OCI-LY3 (cell line): ENCODE measurements around the gene GLCE.

Source experiments
- H2AFZ ChIP-seq: fragments of 200-600, 300-600 bp; shearing (Covaris generic); 2 replicates; pipeline ENCODE4 v1.6.0; 2014; ENCODE audit warnings: antibody characterized with exemption, low read depth, low read length
- H3K27ac ChIP-seq: fragments of 200-600, 300-600 bp; sonication (generic); 2 replicates; pipeline ENCODE4 v1.5.1; 2014; ENCODE audit warnings: mild to moderate bottlenecking, low read length, moderate library complexity, mixed read lengths
- H3K27me3 ChIP-seq: fragments of 200-600, 300-600 bp; sonication (generic); 2 replicates; pipeline ENCODE4 v1.6.1; 2014; ENCODE audit warnings: low read depth, low read length, mixed read lengths
- H3K36me3 ChIP-seq: fragments of 200-600, 300-600 bp; sonication (generic); replicated peaks from 2 replicates; pipeline ENCODE3; 2014; ENCODE audit warnings: low read depth, low read length, mixed read lengths
- H3K4me1 ChIP-seq: fragments of 300-600, 200-600 bp; sonication (generic); 2 replicates; pipeline ENCODE4 v1.6.1; 2014; ENCODE audit warnings: low read length, mixed read lengths
- H3K4me2 ChIP-seq: fragments of 200-600, 300-600 bp; sonication (generic); 2 replicates; pipeline ENCODE4 v1.6.1; 2014; ENCODE audit warnings: low read length, mixed read lengths
- H3K4me3 ChIP-seq: fragments of 300-600, 200-600 bp; sonication (generic); 2 replicates; pipeline ENCODE4 v1.5.1; 2014; ENCODE audit warnings: antibody characterized with exemption, mild to moderate bottlenecking, low read length, moderate library complexity
- H3K79me2 ChIP-seq: fragments of 300-600, 200-600 bp; shearing (Covaris generic); 2 replicates; pipeline ENCODE4 v1.6.1; 2014; ENCODE audit warnings: mild to moderate bottlenecking, low read length, mixed read lengths
- H3K9ac ChIP-seq: fragments of 300-600, 200-600 bp; shearing (Covaris generic); 2 replicates; pipeline ENCODE4 v1.6.0; 2014; ENCODE audit warnings: mild to moderate bottlenecking, low read length, moderate library complexity
- H3K9me3 ChIP-seq: fragments of 200-600, 300-600 bp; shearing (Covaris generic); 2 replicates; pipeline ENCODE4 v1.6.1; 2014; ENCODE audit warnings: low read length, mixed read lengths; ENCODE audit not compliant: insufficient read depth
- H4K20me1 ChIP-seq: fragments of 200-600, 300-600 bp; sonication (generic); 2 replicates; pipeline ENCODE4 v1.6.1; 2016; ENCODE audit warnings: low read length, mixed read lengths; ENCODE audit not compliant: insufficient read depth
- EZH2phosphoT487 ChIP-seq: fragments of 200-600 bp; shearing (Covaris generic); IDR thresholded peaks from 2 replicates; pipeline ENCODE4 v1.6.1; 2018; ENCODE audit warnings: antibody characterized with exemption, mixed run types, low read depth
- TF ChIP-seq, protein P1 (sequence below): fragments of 200-600, 300-600 bp; sonication (generic); IDR thresholded peaks from 2 replicates; pipeline ENCODE4 v1.5.1; 2014; ENCODE audit warnings: antibody characterized with exemption, low read length, low read depth

The GLCE gene

DNA sequence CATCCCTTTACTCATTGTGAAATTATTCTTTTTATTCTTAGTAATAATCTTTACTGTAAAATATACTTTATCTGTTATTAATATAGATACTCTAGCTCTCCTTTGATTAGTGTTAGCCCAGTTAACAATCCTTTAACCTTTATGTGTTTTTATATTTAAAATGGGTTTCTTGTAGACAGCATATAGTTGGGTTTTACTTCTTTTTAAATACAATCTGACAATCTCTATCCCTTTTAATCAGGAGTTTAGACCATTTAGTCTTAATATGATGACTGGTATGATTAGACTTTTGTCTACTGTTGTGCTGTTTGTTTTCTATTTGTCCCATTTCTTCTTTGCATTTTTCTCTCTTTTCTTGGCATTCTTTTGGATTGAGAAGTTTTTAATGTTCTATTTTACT, 30.1 kb downstream of the GLCE start:
- Histone ChIP-seq H3K27ac (no peak overlapping the region), H3K4me1 (peaks cover 6% of the 10 kb centered on the region), H3K79me2 (no peaks in the 10 kb centered on the region), H3K4me3 (no peak overlapping the region), H3K9me3 (no peaks in the 10 kb centered on the region), H3K36me3 (no peaks in the 10 kb centered on the region), H3K27me3 (no peaks in the 10 kb centered on the region), H2AFZ (no peak overlapping the region), H4K20me1 (no peaks in the 10 kb centered on the region), H3K4me2 (no peak overlapping the region), H3K9ac (no peak overlapping the region)
- TF ChIP-seq, protein P1, sequence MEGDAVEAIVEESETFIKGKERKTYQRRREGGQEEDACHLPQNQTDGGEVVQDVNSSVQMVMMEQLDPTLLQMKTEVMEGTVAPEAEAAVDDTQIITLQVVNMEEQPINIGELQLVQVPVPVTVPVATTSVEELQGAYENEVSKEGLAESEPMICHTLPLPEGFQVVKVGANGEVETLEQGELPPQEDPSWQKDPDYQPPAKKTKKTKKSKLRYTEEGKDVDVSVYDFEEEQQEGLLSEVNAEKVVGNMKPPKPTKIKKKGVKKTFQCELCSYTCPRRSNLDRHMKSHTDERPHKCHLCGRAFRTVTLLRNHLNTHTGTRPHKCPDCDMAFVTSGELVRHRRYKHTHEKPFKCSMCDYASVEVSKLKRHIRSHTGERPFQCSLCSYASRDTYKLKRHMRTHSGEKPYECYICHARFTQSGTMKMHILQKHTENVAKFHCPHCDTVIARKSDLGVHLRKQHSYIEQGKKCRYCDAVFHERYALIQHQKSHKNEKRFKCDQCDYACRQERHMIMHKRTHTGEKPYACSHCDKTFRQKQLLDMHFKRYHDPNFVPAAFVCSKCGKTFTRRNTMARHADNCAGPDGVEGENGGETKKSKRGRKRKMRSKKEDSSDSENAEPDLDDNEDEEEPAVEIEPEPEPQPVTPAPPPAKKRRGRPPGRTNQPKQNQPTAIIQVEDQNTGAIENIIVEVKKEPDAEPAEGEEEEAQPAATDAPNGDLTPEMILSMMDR: no peak
- TF ChIP-seq EZH2phosphoT487: no peak

- no peaks in the 10 kb centered on the region for H3K36me3 ChIP-seq
- H3K9ac ChIP-seq: no peak overlapping the region
- H2AFZ ChIP-seq: no peak overlapping the region
- no peaks in the 10 kb centered on the region for H3K4me1 ChIP-seq
- no peak overlapping the region for H3K27ac ChIP-seq
- H4K20me1 ChIP-seq: no peaks in the 10 kb centered on the region
- H3K79me2 ChIP-seq: no peaks in the 10 kb centered on the region
- TF ChIP-seq, protein P1: no peak
- no peak for TF ChIP-seq EZH2phosphoT487
- H3K27me3 ChIP-seq: no peaks in the 10 kb centered on the region
- no peak overlapping the region for H3K4me3 ChIP-seq
- H3K4me2 ChIP-seq: no peak overlapping the region
- H3K9me3 ChIP-seq: no peaks in the 10 kb centered on the region
These were observed 33.8 kb downstream of the GLCE start for GRCh38 chr15:69194025-69194827.

DNA sequence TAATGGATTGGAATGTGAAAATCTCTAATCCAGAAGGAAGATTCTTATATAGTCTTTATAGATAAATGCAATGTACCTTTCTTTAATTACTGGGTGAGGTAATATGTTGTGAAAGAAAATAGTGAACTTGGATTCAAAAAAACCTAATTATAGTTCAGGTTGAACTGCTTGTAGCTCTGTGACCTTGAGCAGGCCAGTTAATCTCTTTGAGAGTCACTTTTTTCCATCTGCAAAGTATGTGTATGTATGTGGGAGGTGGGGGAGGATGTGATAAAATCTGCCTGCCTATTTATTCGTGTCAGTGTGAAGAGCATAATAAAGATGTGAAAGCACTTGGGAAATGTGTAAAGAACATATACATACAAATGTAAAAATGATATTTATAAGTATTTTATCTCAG, 34.4 kb downstream of the GLCE start:
- H3K9me3 ChIP-seq: no peaks in the 10 kb centered on the region

GRCh38 chr15:69200832-69201745, 40.7 kb downstream of the GLCE start:
- H3K27me3 ChIP-seq: no peaks in the 10 kb centered on the region
- TF ChIP-seq, protein P1: no peak

More for the DNA sequence above, 34.4 kb downstream of the GLCE start:
- no peaks in the 10 kb centered on the region for H3K79me2 ChIP-seq
- H3K4me2 ChIP-seq: no peak overlapping the region
- H4K20me1 ChIP-seq: no peaks in the 10 kb centered on the region
- H3K27ac ChIP-seq: no peak overlapping the region
- TF ChIP-seq EZH2phosphoT487: no peak
- TF ChIP-seq, protein P1: no peak
- H3K36me3 ChIP-seq: no peaks in the 10 kb centered on the region
- no peak overlapping the region for H3K9ac ChIP-seq
- H3K27me3 ChIP-seq: no peaks in the 10 kb centered on the region
- no peaks in the 10 kb centered on the region for H3K4me1 ChIP-seq
- H2AFZ ChIP-seq: no peak overlapping the region
- H3K4me3 ChIP-seq: no peak overlapping the region

More at GRCh38 chr15:69200832-69201745, 40.7 kb downstream of the GLCE start:
- Histone ChIP-seq H3K36me3 (no peaks in the 10 kb centered on the region), H3K9me3 (no peaks in the 10 kb centered on the region), H3K79me2 (no peaks in the 10 kb centered on the region), H4K20me1 (no peaks in the 10 kb centered on the region), H3K4me1 (no peaks in the 10 kb centered on the region), H3K4me3 (no peak overlapping the region), H3K27ac (no peak overlapping the region), H3K9ac (no peak overlapping the region), H3K4me2 (no peak overlapping the region), H2AFZ (no peak overlapping the region)
